HepG2 (cell line): ENCODE results near the gene EVC.

Source experiments
- CTCF ChIP-seq: sonication (generic); formaldehyde crosslinking; IDR thresholded peaks from 2 replicates; pipeline ENCODE4 v1.5.0; 2020; ENCODE audit warnings: mild to moderate bottlenecking, missing genetic modification reagents, moderate library complexity
- EZH2 ChIP-seq: conservative IDR thresholded peaks from 2 replicates; pipeline ENCODE4 v1.6.1; 2012; ENCODE audit warnings: mild to moderate bottlenecking, low read depth, low read length, moderate library complexity
- KLF16 ChIP-seq, 2 experiments: sonication (generic) in 1 of 2; formaldehyde crosslinking in 1 of 2; IDR thresholded peaks; 2 replicates each; pipeline versions ENCODE4 v1.6.1 to v1.8.0; 2016 to 2023; ENCODE audit warnings: missing genetic modification reagents in 2 of 2, missing compliant biosample characterization in 1 of 2
- POLR2A ChIP-seq, 2 experiments: IDR thresholded peaks; 2 replicates each; pipeline ENCODE4 v1.6.1; 2011; ENCODE audit warnings: low read depth in 2 of 2, low read length in 2 of 2, mild to moderate bottlenecking in 1 of 2, moderate library complexity in 1 of 2; ENCODE audit not compliant: insufficient read depth in 1 of 2
- SUZ12 ChIP-seq: fragments of 150-350 bp; IDR thresholded peaks from 2 replicates; pipeline ENCODE4 v1.6.1; 2014; ENCODE audit warnings: low read depth, low read length
- TCF7L2 ChIP-seq: IDR thresholded peaks from 2 replicates; pipeline ENCODE4 v1.6.1; 2011; ENCODE audit warnings: mild to moderate bottlenecking, low read depth, low read length, moderate library complexity
- U2AF2 ChIP-seq: fragments of 200-400 bp; formaldehyde crosslinking; IDR thresholded peaks from 2 replicates; pipeline ENCODE4 v1.6.1; 2017; ENCODE audit warnings: low read depth, mild to moderate bottlenecking, low read length
- TF ChIP-seq, protein P1 (sequence below): sonication (generic); formaldehyde crosslinking; IDR thresholded peaks from 2 replicates; pipeline ENCODE4 v1.4.0; 2020; ENCODE audit warnings: low read depth, mild to moderate bottlenecking, missing genetic modification reagents

GRCh38 chr4:5717449-5718158, 6.6 kb downstream of the EVC start:
- TF ChIP-seq CTCF (no peak), TCF7L2 (no peak), U2AF2 (no peak), SUZ12 (no peak), POLR2A (IDR thresholded peaks at IDR 0.05; ENCODE audit: insufficient read depth in 1 of 2, low read depth in 2 of 2, low read length in 2 of 2) (no peak), KLF16 (CRISPR knock-in tag; IDR thresholded peaks at IDR 0.05) (no peak), EZH2 (no peak)
- TF ChIP-seq, protein P1, sequence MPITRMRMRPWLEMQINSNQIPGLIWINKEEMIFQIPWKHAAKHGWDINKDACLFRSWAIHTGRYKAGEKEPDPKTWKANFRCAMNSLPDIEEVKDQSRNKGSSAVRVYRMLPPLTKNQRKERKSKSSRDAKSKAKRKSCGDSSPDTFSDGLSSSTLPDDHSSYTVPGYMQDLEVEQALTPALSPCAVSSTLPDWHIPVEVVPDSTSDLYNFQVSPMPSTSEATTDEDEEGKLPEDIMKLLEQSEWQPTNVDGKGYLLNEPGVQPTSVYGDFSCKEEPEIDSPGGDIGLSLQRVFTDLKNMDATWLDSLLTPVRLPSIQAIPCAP (CRISPR knock-in tag), result no peak
